SK-MEL-5 (cell line): ENCODE data around the gene HOXC11. TPM values are rescaled to one million over a fixed set of nuclear protein-coding genes. Genes with fewer than 3 reads are reported as not detected.

Source experiments
- DNase-seq: peaks from one replicate; pipeline ENCODE4 v3.0.0-alpha.2; 2016; ENCODE audit warnings: low read depth, low spot score
- in situ Hi-C: cut with HindIII; loops from 2 replicates; pipeline ENCODE4 v1.10.0; 2016; ENCODE audit warnings: low sequenced_read_pairs, high pct_unique_total_duplicates, low pct_unique_long_range_greater_than_20kb
- total RNA-seq: library from RNA; depleted of rRNA; stranded (reverse); fragments of >200 nt; shearing (Covaris generic); gene quantifications from 2 replicates; pipeline ENCODE4 v1.2.3, GENCODE V29; 2014

The HOXC11 gene
- total RNA-seq, 1 experiment from 2014 or later, result 0.61 TPM

GRCh38 chr12:53953831-53954693, 18.9 kb upstream of the HOXC11 start:
- DNase-seq, result no peak
- in situ Hi-C loops, result no loop called here

- DNase-seq, result no peak
- in situ Hi-C loops, result no loop called here
Measured at GRCh38 chr12:53954694-53955035, 18.3 kb upstream of the HOXC11 start, which contains the start of gene HOXC12. TSS of gene HOXC12 (plus strand) at chr12:53954903. CDS start at chr12:53954930, 27 bp downstream.

GRCh38 chr12:53955036-53955775, 17.7 kb upstream of the HOXC11 start:
- DNase-seq, result no peak
- in situ Hi-C loops, result no loop called here

- DNase-seq, result no peak
- in situ Hi-C loops, result no loop called here
Measured at GRCh38 chr12:53955776-53956250, 17.1 kb upstream of the HOXC11 start.

- in situ Hi-C loops, result no loop called here
- DNase-seq, result no peak
Measured at GRCh38 chr12:53956251-53956887, 16.6 kb upstream of the HOXC11 start.

GRCh38 chr12:53956914-53957536, 15.9 kb upstream of the HOXC11 start:
- in situ Hi-C loops, result no loop called here
- DNase-seq, result no peak

GRCh38 chr12:53958128-53958527, 14.8 kb upstream of the HOXC11 start:
- in situ Hi-C loops, result no loop called here
- DNase-seq, result no peak

GRCh38 chr12:53959314-53959713, 13.6 kb upstream of the HOXC11 start:
- DNase-seq, result no peak
- in situ Hi-C loops, result no loop called here

- in situ Hi-C loops, result no loop called here
- no peak for DNase-seq
Measured at GRCh38 chr12:53960187-53961024, 12.5 kb upstream of the HOXC11 start.

GRCh38 chr12:53961025-53961761, 11.7 kb upstream of the HOXC11 start:
- in situ Hi-C loops, result no loop called here
- DNase-seq, result no peak

GRCh38 chr12:53963005-53963404, 9.9 kb upstream of the HOXC11 start:
- in situ Hi-C loops, result no loop called here
- DNase-seq, result no peak

GRCh38 chr12:53963434-53964314, 9.3 kb upstream of the HOXC11 start:
- no peak for DNase-seq
- in situ Hi-C loops, result no loop called here

- DNase-seq, result no peak
- in situ Hi-C loops, result no loop called here
Measured at GRCh38 chr12:53964315-53964713, 8.6 kb upstream of the HOXC11 start.

- DNase-seq, result no peak
- in situ Hi-C loops, result no loop called here
Measured at GRCh38 chr12:53965281-53966084, 7.4 kb upstream of the HOXC11 start.

GRCh38 chr12:53966085-53966384, 6.9 kb upstream of the HOXC11 start:
- no peak for DNase-seq
- in situ Hi-C loops, result no loop called here
